Thoracic aorta (tissue), 2 donors: Measurements from ENCODE around the gene WNT10A. TPM values are rescaled to one million over a fixed set of nuclear protein-coding genes. Genes with fewer than 3 reads are reported as not detected.

Experiments
- ATAC-seq: fragments of 150-250 bp; one replicate; pipeline ENCODE4 v1.8.0; 2017; ENCODE audit warnings: low read depth; ENCODE audit not compliant: insufficient number of reproducible peaks, low FRiP score
- DNase-seq: peaks from one replicate; pipeline ENCODE4 v3.0.0-alpha.2; 2020; ENCODE audit warnings: low spot score
- H3K27ac ChIP-seq, 2 donors: fragments of 200-600 bp; sonication (generic); 1 replicate in 1 of 2; 2 replicates in 1 of 2; pipeline ENCODE4 v1.5.1; 2016; ENCODE audit warnings: mild to moderate bottlenecking in 2 of 2, moderate library complexity in 2 of 2
- H3K27me3 ChIP-seq: fragments of 200-600 bp; sonication (generic); replicated peaks from 2 replicates; pipeline ENCODE4 v1.6.0; 2016; ENCODE audit warnings: mild to moderate bottlenecking; ENCODE audit not compliant: insufficient read depth
- H3K36me3 ChIP-seq: fragments of 200-600 bp; sonication (generic); one replicate; pipeline ENCODE4 v1.5.1; 2016
- H3K4me1 ChIP-seq, 2 donors: fragments of 200-600 bp; sonication (generic); 1 replicate in 1 of 2; 2 replicates in 1 of 2; pipeline versions ENCODE4 v1.5.1 to v1.6.0; 2016; ENCODE audit warnings: low read depth in 2 of 2, mild to moderate bottlenecking in 1 of 2; ENCODE audit not compliant: control insufficient read depth in 1 of 2
- H3K4me3 ChIP-seq: fragments of 200-600 bp; sonication (generic); 2 replicates; pipeline ENCODE4 v1.5.1; 2016; ENCODE audit warnings: mild to moderate bottlenecking
- H3K9me3 ChIP-seq: fragments of 200-600 bp; sonication (generic); 2 replicates; pipeline ENCODE4 v1.5.1; 2016
- CTCF ChIP-seq: fragments of 200-600 bp; sonication (generic); IDR thresholded peaks from one replicate; pipeline ENCODE4 v1.5.1; 2019; ENCODE audit warnings: antibody characterized with exemption
- total RNA-seq, 2 donors: library from RNA; depleted of rRNA; stranded (reverse); fragments of >200 nt; gene quantifications; one replicate each; pipeline versions ENCODE4 v1.1.0 to v1.2.3, GENCODE V29; 2016

The WNT10A gene
- total RNA-seq, 2 donors from 2014 or later = 1.6 TPM; not detected in 1

GRCh38 chr2:218861645-218862318 lies 18.9 kb upstream of the WNT10A start:
- TF ChIP-seq CTCF = no peak
- ATAC-seq (no peak), DNase-seq (no peak)
- H3K4me1 ChIP-seq = peaks cover 18 to 21% of the 10 kb centered on the region in 2 donors
- H3K27me3 ChIP-seq = peaks cover 22% of the 10 kb centered on the region
- H3K9me3 ChIP-seq = no peaks in the 10 kb centered on the region
- H3K36me3 ChIP-seq = no peaks in the 10 kb centered on the region
- no peak overlapping the region for H3K4me3 ChIP-seq
- no peak overlapping the region for H3K27ac ChIP-seq

DNA sequence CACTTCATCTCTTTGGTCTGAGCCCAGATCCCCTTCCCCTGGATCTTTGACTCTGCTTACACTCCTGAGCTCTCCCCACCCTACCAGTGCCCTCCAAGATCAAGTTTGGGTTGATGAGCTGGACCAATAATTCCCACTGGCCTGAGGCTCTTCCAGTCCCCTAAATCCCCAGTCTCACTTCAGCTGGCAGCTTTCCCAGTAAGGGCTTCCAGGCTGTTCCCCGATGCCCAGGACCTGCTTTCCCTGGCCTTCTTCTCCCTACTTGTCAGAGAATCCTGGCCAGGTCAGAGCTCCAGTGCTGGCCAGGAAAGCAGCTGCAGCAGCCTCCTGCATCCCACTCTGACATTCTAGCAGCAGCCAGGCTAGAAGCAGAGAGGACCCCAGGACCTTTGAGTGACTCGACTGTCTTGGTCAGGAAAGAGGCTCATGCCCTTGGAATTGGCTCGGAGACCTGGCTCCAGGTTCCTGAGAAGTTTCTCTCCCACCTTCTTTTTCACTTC lies 17.6 kb upstream of the WNT10A start:
- Histone ChIP-seq H3K4me3 (no peak overlapping the region), H3K27ac (no peak overlapping the region), H3K9me3 (no peaks in the 10 kb centered on the region), H3K36me3 (no peaks in the 10 kb centered on the region), H3K27me3 (peaks cover 22% of the 10 kb centered on the region), H3K4me1 (peaks cover 18 to 21% of the 10 kb centered on the region in 2 donors)
- DNase-seq (no peak), ATAC-seq (no peak)
- TF ChIP-seq CTCF = no peak

GRCh38 chr2:218865396-218865795 lies 15.3 kb upstream of the WNT10A start:
- Histone ChIP-seq H3K4me1 (peaks cover 6 to 9% of the 10 kb centered on the region in 2 donors), H3K27me3 (peaks cover 12% of the 10 kb centered on the region), H3K4me3 (no peak overlapping the region), H3K27ac (no peak overlapping the region), H3K36me3 (no peaks in the 10 kb centered on the region), H3K9me3 (no peaks in the 10 kb centered on the region)
- TF ChIP-seq CTCF = no peak
- ATAC-seq (no peak), DNase-seq (no peak)

GRCh38 chr2:218865999-218866398 lies 14.7 kb upstream of the WNT10A start:
- Histone ChIP-seq H3K9me3 (no peaks in the 10 kb centered on the region), H3K27me3 (peaks cover 9% of the 10 kb centered on the region), H3K36me3 (no peaks in the 10 kb centered on the region), H3K4me1 (peaks cover 3 to 4% of the 10 kb centered on the region in 2 donors), H3K4me3 (no peak overlapping the region), H3K27ac (no peak overlapping the region)
- DNase-seq (no peak), ATAC-seq (no peak)
- no peak for TF ChIP-seq CTCF

- H3K4me1 ChIP-seq = peaks cover 7 to 14% of the 10 kb centered on the region in 2 donors
- DNase-seq (no peak), ATAC-seq (no peak)
- H3K4me3 ChIP-seq = no peak overlapping the region
- H3K27ac ChIP-seq = no peak overlapping the region
- H3K36me3 ChIP-seq = no peaks in the 10 kb centered on the region
- H3K27me3 ChIP-seq = peaks cover 9% of the 10 kb centered on the region
- TF ChIP-seq CTCF = no peak
- no peaks in the 10 kb centered on the region for H3K9me3 ChIP-seq
Observed at GRCh38 chr2:218867900-218868299, 12.8 kb upstream of the WNT10A start.
